Upper lobe of right lung (tissue), 1 donor: ENCODE measurements around the gene PEX14. TPM values are rescaled to one million over a fixed set of nuclear protein-coding genes. Genes with fewer than 3 reads are reported as not detected.
A peak's percentile ranks its signal among the peaks of the same experiment; 100 is the strongest.

Source experiments
- ATAC-seq: fragments of 200-7000 bp; cut with Tn5 transposase; one replicate; pipeline ENCODE4 v1.9.1; 2020; ENCODE audit warnings: mild to moderate bottlenecking, moderate library complexity
- DNase-seq: peaks from one replicate; pipeline ENCODE4 v3.0.0-alpha.2; 2020
- H3K27ac ChIP-seq: fragments of 200-600 bp; one replicate; pipeline ENCODE4 v1.8.0; 2022
- H3K27me3 ChIP-seq: fragments of 200-600 bp; one replicate; pipeline ENCODE4 v1.8.0; 2022; ENCODE audit warnings: mild to moderate bottlenecking
- H3K36me3 ChIP-seq: fragments of 200-600 bp; one replicate; pipeline ENCODE4 v1.8.0; 2022
- H3K4me1 ChIP-seq: fragments of 200-600 bp; one replicate; pipeline ENCODE4 v1.8.0; 2022
- H3K4me3 ChIP-seq: fragments of 200-600 bp; one replicate; pipeline ENCODE4 v1.8.0; 2022; ENCODE audit warnings: mild to moderate bottlenecking
- H3K9me3 ChIP-seq: fragments of 200-600 bp; one replicate; pipeline ENCODE4 v1.8.0; 2022
- CTCF ChIP-seq: fragments of 200-600 bp; IDR thresholded peaks from one replicate; pipeline ENCODE4 v1.8.0; 2022; ENCODE audit warnings: antibody characterized with exemption
- intact Hi-C: fragments of 100-400 bp; cut with DNase I; formaldehyde crosslinking; loops from one replicate; pipeline ENCODE4 v1.11.0; 2022
- total RNA-seq: library from RNA; stranded (reverse); fragmentation: NEBNext Ultra II Directional; extraction: Animal tissue kit (Norgen Biotek cat#: 25700); gene quantifications from one replicate; pipeline ENCODE4 v1.2.1, GENCODE V29; 2021
- donor health status: DM: no; HTN: yes; CAD: no; lungs with severe emphysema.

The PEX14 gene
- total RNA-seq, 1 donor from 2014 or later: 25.8 TPM

GRCh38 chr1:10640843-10641553 lies 166.2 kb downstream of the PEX14 start:
- DNase-seq: no peak
- Histone ChIP-seq H3K9me3 (no peaks in the 10 kb centered on the region), H3K4me1 (peaks cover 8% of the 10 kb centered on the region), H3K36me3 (peaks cover 31% of the 10 kb centered on the region), H3K27me3 (no peaks in the 10 kb centered on the region), H3K4me3 (no peak overlapping the region), H3K27ac (peak overlapping the region; percentile 30)
- no peak for ATAC-seq
- intact Hi-C loops: no loop called here
- no peak for TF ChIP-seq CTCF

- no peaks in the 10 kb centered on the region for H3K9me3 ChIP-seq
- H3K27ac ChIP-seq: no peak overlapping the region
- intact Hi-C loops: no loop called here
- DNase-seq: no peak
- H3K4me1 ChIP-seq: peaks cover 8% of the 10 kb centered on the region
- H3K27me3 ChIP-seq: no peaks in the 10 kb centered on the region
- no peak for ATAC-seq
- no peak for TF ChIP-seq CTCF
- peaks cover 33% of the 10 kb centered on the region for H3K36me3 ChIP-seq
- H3K4me3 ChIP-seq: no peak overlapping the region
Measured at GRCh38 chr1:10641976-10642375, 167.2 kb downstream of the PEX14 start.

GRCh38 chr1:10642403-10643080 lies 167.8 kb downstream of the PEX14 start:
- Histone ChIP-seq H3K27ac (no peak overlapping the region), H3K36me3 (peaks cover 28% of the 10 kb centered on the region)
- DNase-seq: no peak

DNA sequence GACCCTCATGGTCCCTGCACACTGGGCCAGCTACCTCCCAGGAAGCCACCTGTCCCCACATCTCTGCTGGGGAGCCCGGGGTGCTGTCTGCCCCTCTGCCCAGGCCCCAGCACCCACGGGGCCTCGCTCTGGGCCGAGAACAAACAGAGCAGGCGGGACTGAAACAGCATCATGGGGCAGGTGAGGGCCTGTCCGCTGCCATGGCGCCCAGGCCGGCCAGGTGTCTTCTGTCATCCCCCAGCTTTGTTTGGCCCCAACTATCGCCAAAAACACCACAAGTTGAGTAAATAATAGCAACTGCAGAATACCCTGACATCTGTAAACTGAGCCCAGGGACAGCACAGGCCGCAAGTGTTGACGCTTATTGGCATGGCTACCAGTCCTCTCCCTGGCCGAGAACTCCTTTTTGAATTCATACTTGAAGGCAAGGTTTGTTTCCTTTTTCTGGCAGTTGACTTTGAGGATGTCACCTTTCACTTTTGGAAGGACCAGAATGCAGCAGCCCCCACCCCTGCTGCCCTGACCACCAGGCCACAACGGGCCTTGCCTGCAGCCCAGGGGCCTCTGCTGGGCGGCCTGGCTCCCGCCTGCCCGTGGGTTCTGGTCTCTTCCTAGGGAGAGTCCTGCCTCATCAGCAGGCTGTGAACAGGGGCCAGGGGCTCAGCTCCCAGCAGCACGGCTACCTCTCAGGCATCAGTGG lies 169.0 kb downstream of the PEX14 start:
- peaks cover 4% of the 10 kb centered on the region for H3K4me1 ChIP-seq
- no peak for TF ChIP-seq CTCF
- no peak overlapping the region for H3K4me3 ChIP-seq
- no peaks in the 10 kb centered on the region for H3K27me3 ChIP-seq
- DNase-seq (no peak), ATAC-seq (no peak)
- H3K27ac ChIP-seq: no peak overlapping the region
- no peaks in the 10 kb centered on the region for H3K9me3 ChIP-seq
- intact Hi-C loops: no loop called here
- H3K36me3 ChIP-seq: peaks cover 28% of the 10 kb centered on the region

More at GRCh38 chr1:10642403-10643080, 167.8 kb downstream of the PEX14 start:
- peaks cover 8% of the 10 kb centered on the region for H3K4me1 ChIP-seq
- no peak for TF ChIP-seq CTCF
- no peaks in the 10 kb centered on the region for H3K9me3 ChIP-seq
- H3K4me3 ChIP-seq: no peak overlapping the region
- peak; percentile 4 for ATAC-seq
- no peaks in the 10 kb centered on the region for H3K27me3 ChIP-seq
- intact Hi-C loops: no loop called here

DNA sequence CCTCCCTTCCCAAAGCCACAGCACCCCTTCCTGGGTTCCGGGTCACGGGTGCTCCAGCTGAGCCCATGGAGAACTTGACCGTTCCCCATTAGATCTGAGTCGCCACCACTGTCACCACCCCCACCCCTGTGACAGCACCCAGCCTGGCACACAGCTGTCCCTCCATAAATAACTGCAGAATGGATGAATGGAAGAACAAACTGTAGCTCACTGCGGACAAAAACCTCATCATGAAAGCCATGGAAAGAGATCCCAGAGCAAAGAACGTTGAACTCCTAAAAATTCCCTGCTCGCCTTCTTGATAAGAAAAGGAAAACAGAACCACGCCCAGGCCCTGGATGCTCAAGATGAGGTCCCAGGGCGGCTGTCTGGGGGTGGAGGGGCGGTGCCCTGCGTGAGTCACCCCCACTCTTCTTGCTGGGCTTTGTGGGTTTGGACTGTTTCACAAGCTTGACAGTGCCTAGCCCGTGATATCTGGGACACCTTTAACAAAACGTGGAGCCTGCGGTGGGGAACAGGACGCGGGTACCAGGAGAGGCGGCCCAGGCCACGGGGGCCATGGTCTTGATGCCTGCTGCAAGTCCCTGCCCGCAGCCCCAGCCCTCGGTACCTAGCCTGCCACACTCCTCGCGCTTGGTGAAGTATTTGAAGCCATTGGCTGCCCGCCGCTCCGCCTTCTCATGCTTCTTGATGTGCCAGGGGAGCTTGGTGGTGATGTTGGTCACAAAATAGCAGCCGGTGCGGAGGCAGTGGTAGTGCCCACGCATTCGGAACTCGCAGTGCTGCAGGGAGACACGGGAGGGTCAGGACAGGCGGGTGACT lies 169.8 kb downstream of the PEX14 start:
- H3K4me1 ChIP-seq: peaks cover 4% of the 10 kb centered on the region
- intact Hi-C loops: no loop called here
- ATAC-seq: no peak
- peaks cover 28% of the 10 kb centered on the region for H3K36me3 ChIP-seq
- H3K4me3 ChIP-seq: no peak overlapping the region
- no peaks in the 10 kb centered on the region for H3K27me3 ChIP-seq
- no peak for TF ChIP-seq CTCF
- no peaks in the 10 kb centered on the region for H3K9me3 ChIP-seq
- DNase-seq: no peak
- no peak overlapping the region for H3K27ac ChIP-seq
